Ishikawa (cell line): ENCODE results near the gene HS6ST1.

Experiments used
- CEBPB ChIP-seq: IDR thresholded peaks from 2 replicates; pipeline ENCODE4 v1.6.1; 2012
- CREB1 ChIP-seq: IDR thresholded peaks from 2 replicates; pipeline ENCODE4 v1.6.1; 2012; ENCODE audit warnings: low read depth
- EGR1 ChIP-seq: IDR thresholded peaks from 2 replicates; pipeline ENCODE4 v1.6.1; 2012
- EP300 ChIP-seq: IDR thresholded peaks from 2 replicates; pipeline ENCODE4 v1.6.1; 2012; ENCODE audit warnings: borderline replicate concordance
- MAX ChIP-seq: IDR thresholded peaks from 2 replicates; pipeline ENCODE4 v1.6.1; 2012
- TAF1 ChIP-seq: IDR thresholded peaks from 2 replicates; pipeline ENCODE4 v1.6.1; 2012; ENCODE audit warnings: low read depth, mild to moderate bottlenecking
- TCF12 ChIP-seq: IDR thresholded peaks from 2 replicates; pipeline ENCODE4 v1.6.1; 2012; ENCODE audit warnings: low read depth
- USF1 ChIP-seq: IDR thresholded peaks from 2 replicates; pipeline ENCODE4 v1.6.1; 2012
- YY1 ChIP-seq: IDR thresholded peaks from 2 replicates; pipeline ENCODE4 v1.6.1; 2012; ENCODE audit warnings: low read depth

GRCh38 chr2:128286905-128287779, 31.5 kb downstream of the HS6ST1 start:
- TF ChIP-seq EP300 (no peak), YY1 (no peak), MAX (no peak), CEBPB (no peak), USF1 (no peak), TCF12 (no peak), TAF1 (no peak), EGR1 (no peak), CREB1 (no peak)
